GM12878 (cell line): ENCODE results near the gene TMEM38B. TPM values are rescaled to one million over a fixed set of nuclear protein-coding genes. Genes with fewer than 3 reads are reported as not detected.

Experiments
- ATAC-seq: fragments of 200-7000 bp; cut with Tn5 transposase; 3 replicates; pipeline ENCODE4 v1.9.1; 2020; ENCODE audit warnings: mild to moderate bottlenecking, moderate library complexity
- BruUV-seq: library from RNA; stranded (reverse); fragments of 400-500 nt; replicated peaks from 2 replicates; lab custom pipeline; 2021; lab: Mats Ljungman, UMichigan
- CTCF ChIA-PET: fragments of 300-600 bp; sonication (Branson Sonifier 250); formaldehyde crosslinking; extraction: SDS; loops from one replicate; lab custom pipeline; 2021; ENCODE audit warnings: inconsistent platforms; lab: Yijun Ruan, JAX
- POLR2A ChIA-PET: fragments of 350-600 bp; formaldehyde crosslinking; extraction: SDS; loops from one replicate; lab custom pipeline; 2021; ENCODE audit warnings: inconsistent platforms; lab: Charles Lee
- RAD21 ChIA-PET: fragments of 300-600 bp; sonication (Branson Sonifier 250); formaldehyde crosslinking; loops from one replicate; lab custom pipeline; 2023; ENCODE audit warnings: antibody characterized with exemption; ENCODE audit not compliant: unreplicated experiment; lab: Charles Lee
- SMC1A ChIA-PET: fragments of 300-600 bp; sonication (Branson Sonifier 250); formaldehyde crosslinking; loops from one replicate; lab custom pipeline; 2023; ENCODE audit not compliant: unreplicated experiment, uncharacterized antibody; lab: Charles Lee
- DNase-seq: peaks from one replicate; pipeline ENCODE4 v3.0.0-alpha.2; 2011; ENCODE audit warnings: low read depth, low spot score
- FAIRE-seq: peaks from 3 replicates; lab custom pipeline; 2011; peaks lifted over from hg19 to GRCh38; lab: Jason Lieb, UNC
- H2AFZ ChIP-seq: 2 replicates; pipeline ENCODE4 v1.6.0; 2011; ENCODE audit warnings: low read depth, low read length, control low read depth; ENCODE audit not compliant: control insufficient read depth
- H3K27ac ChIP-seq: 2 replicates; pipeline ENCODE4 v1.5.1; 2011; ENCODE audit warnings: control low read depth; ENCODE audit not compliant: control insufficient read depth, insufficient read depth
- H3K27me3 ChIP-seq, 2 experiments: replicated peaks in 1 of 2; 2 replicates each; pipeline versions ENCODE4 v1.6.0 to v1.6.1; 2011; ENCODE audit warnings: low read length in 1 of 2; ENCODE audit not compliant: control insufficient read depth in 2 of 2, insufficient read depth in 2 of 2
- H3K36me3 ChIP-seq, 2 experiments: 2 replicates each; pipeline ENCODE4 v1.5.1; 2011; ENCODE audit warnings: low read length in 1 of 2; ENCODE audit not compliant: control insufficient read depth in 2 of 2, insufficient read depth in 2 of 2
- H3K4me1 ChIP-seq: 2 replicates; pipeline ENCODE4 v1.6.1; 2011; ENCODE audit warnings: mild to moderate bottlenecking, low read length, moderate library complexity, mixed read lengths; ENCODE audit not compliant: control insufficient read depth, insufficient read depth
- H3K4me2 ChIP-seq: 2 replicates; pipeline ENCODE4 v1.6.0; 2011; ENCODE audit warnings: control low read depth; ENCODE audit not compliant: control insufficient read depth, insufficient read depth
- H3K4me3 ChIP-seq: fragments of 200-600 bp; sonication (generic); 2 replicates; pipeline ENCODE4 v1.5.1; 2016
- H3K79me2 ChIP-seq: 2 replicates; pipeline ENCODE4 v1.6.0; 2011; ENCODE audit warnings: low read length; ENCODE audit not compliant: control insufficient read depth, insufficient read depth
- H3K9ac ChIP-seq: 2 replicates; pipeline ENCODE4 v1.8.0; 2011; ENCODE audit warnings: low read length, control low read depth, mixed read lengths; ENCODE audit not compliant: control insufficient read depth, insufficient read depth
- H3K9me3 ChIP-seq: replicated peaks from 3 replicates; pipeline ENCODE4 v1.5.1; 2011; ENCODE audit warnings: mild to moderate bottlenecking, low read length; ENCODE audit not compliant: control insufficient read depth, insufficient read depth
- H4K20me1 ChIP-seq: 2 replicates; pipeline ENCODE4 v1.6.0; 2011; ENCODE audit not compliant: control insufficient read depth, insufficient read depth
- CHD1 ChIP-seq: IDR thresholded peaks from 2 replicates; pipeline ENCODE4 v1.6.1; 2012; ENCODE audit warnings: low read depth, low read length, improper control_type of control experiment
- IKZF2 ChIP-seq, 2 experiments: fragments of 450-650 bp; IDR thresholded peaks; 2 replicates each; pipeline ENCODE4 v1.6.1; 2017; ENCODE audit warnings: mild to moderate bottlenecking in 2 of 2, moderate library complexity in 2 of 2
- LARP7 ChIP-seq: fragments of 450-650 bp; IDR thresholded peaks from 2 replicates; pipeline ENCODE4 v1.6.1; 2017; ENCODE audit warnings: mild to moderate bottlenecking
- MAX ChIP-seq: IDR thresholded peaks from 2 replicates; pipeline ENCODE4 v1.6.1; 2012; ENCODE audit warnings: low read depth, low read length, improper control_type of control experiment
- MTA3 ChIP-seq: IDR thresholded peaks from 2 replicates; pipeline ENCODE4 v1.6.1; 2012; ENCODE audit warnings: low read length, inconsistent platforms, borderline replicate concordance
- NR2C1 ChIP-seq: fragments of 450-650 bp; IDR thresholded peaks from 2 replicates; pipeline ENCODE4 v1.6.1; 2017; ENCODE audit warnings: antibody characterized with exemption, mild to moderate bottlenecking, moderate library complexity
- NRF1 ChIP-seq: conservative IDR thresholded peaks from 2 replicates; pipeline ENCODE4 v1.6.1; 2011; ENCODE audit warnings: mild to moderate bottlenecking, low read depth, low read length, improper control_type of control experiment
- PML ChIP-seq: IDR thresholded peaks from 2 replicates; pipeline ENCODE4 v1.6.1; 2012; ENCODE audit warnings: low read length, inconsistent platforms
- POU2F2 ChIP-seq: IDR thresholded peaks from 3 replicates; pipeline ENCODE4 v1.6.1; 2011; ENCODE audit warnings: low read depth, mild to moderate bottlenecking, low read length, borderline replicate concordance
- SMC3 ChIP-seq: IDR thresholded peaks from 2 replicates; pipeline ENCODE4 v1.6.1; 2011; ENCODE audit warnings: low read length, improper control_type of control experiment, borderline replicate concordance
- SP1 ChIP-seq: IDR thresholded peaks from one replicate; pipeline ENCODE4 v1.6.1; 2011; ENCODE audit warnings: low read depth, low read length
- USF2 ChIP-seq: IDR thresholded peaks from 2 replicates; pipeline ENCODE4 v1.6.1; 2011; ENCODE audit warnings: low read depth, low read length, improper control_type of control experiment, borderline replicate concordance
- WGBS: methylation state at CpG from one replicate; pipeline ENCODE4 v1.1.6; 2016; ENCODE audit warnings: low lambda C conversion rate; ENCODE audit not compliant: insufficient replicate concordance, insufficient coverage; ENCODE audit errors: missing lambda C conversion rate; 5-methylcytosine and 5-hydroxymethylcytosine counted together
- in situ Hi-C: fragments of 300-500 bp; cut with MboI; formaldehyde crosslinking; loops from 9 replicates; pipeline ENCODE4 v1.14.3; 2018; ENCODE audit warnings: mixed read lengths
- intact Hi-C: fragments of 100-400 bp; cut with micrococcal nuclease; formaldehyde crosslinking; loops from one replicate; pipeline ENCODE4 v1.14.2; 2022; ENCODE audit not compliant: unreplicated experiment
- polyA plus RNA-seq, 11 experiments: library from polyadenylated mRNA; depleted of rRNA in 4 of 11; unstranded in 6 of 11; stranded (reverse) in 5 of 11; fragments of >200 nt; fragmentation: Nextera tagmentation in 4 of 11; fragmentation: Illumina TruSeq in 1 of 11; extraction: Ambion mirVana in 4 of 11; extraction: Trizol in 1 of 11; gene quantifications; 1 replicate in 1 of 11; 2 replicates in 10 of 11; pipeline versions ENCODE4 v1.2.1 to v1.2.3, GENCODE V29; 2011 to 2016; ENCODE audit warnings: inconsistent platforms in 2 of 11, missing spikeins in 2 of 11, low read depth in 1 of 11
- total RNA-seq, 4 experiments: library from RNA; depleted of rRNA in 3 of 4; stranded (reverse); fragments of >200 nt in 3 of 4; fragmentation: Illumina TruSeq in 1 of 4; extraction: Trizol in 1 of 4; gene quantifications; 2 replicates each; pipeline versions ENCODE4 v1.2.1 to v1.2.3, GENCODE V29; 2013 to 2021
- TF ChIP-seq, protein P1 (sequence below): fragments of 450-650 bp; formaldehyde crosslinking; IDR thresholded peaks from 2 replicates; pipeline ENCODE4 v1.4.0; 2020; ENCODE audit warnings: mild to moderate bottlenecking, moderate library complexity
- TF ChIP-seq, protein P2 (sequence below): IDR thresholded peaks from 2 replicates; pipeline ENCODE4 v1.6.1; 2012; ENCODE audit warnings: low read length, inconsistent platforms
- TF ChIP-seq, protein P3 (sequence below): fragments of 450-650 bp; IDR thresholded peaks from 2 replicates; pipeline ENCODE4 v1.6.1; 2017; ENCODE audit warnings: antibody characterized with exemption, mild to moderate bottlenecking, moderate library complexity
- TF ChIP-seq, protein P4 (sequence below): IDR thresholded peaks from 2 replicates; pipeline ENCODE4 v1.6.1; 2012; ENCODE audit warnings: low read depth, low read length, improper control_type of control experiment

Gene TMEM38B
- total and polyA plus RNA-seq, 10 of the 15 experiments (the other 5 are each of a cell fraction or from before 2014, with no cell fraction given) = 8.4 to 22.5 (median 12.7) TPM

DNA sequence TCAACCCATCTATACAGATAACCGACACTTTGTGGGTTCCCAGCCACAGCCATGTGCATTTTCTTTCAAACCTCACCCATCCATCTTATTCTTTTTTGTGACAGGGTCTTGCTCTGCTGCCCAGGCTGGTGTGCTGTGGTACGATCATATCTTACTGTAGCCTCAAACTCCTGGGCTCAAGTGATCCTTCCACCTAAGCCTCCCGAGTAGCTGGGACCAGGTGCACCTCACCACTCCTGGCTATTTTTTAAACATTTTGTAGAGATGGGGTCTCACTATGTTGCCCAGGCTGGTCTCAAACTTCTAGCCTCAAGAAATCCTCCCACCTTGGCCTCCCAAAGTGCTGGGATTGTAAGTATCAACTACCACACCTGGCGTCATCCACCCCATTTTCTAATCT lies 7.4 kb upstream of the TMEM38B start:
- H4K20me1 ChIP-seq = no peaks in the 10 kb centered on the region
- H3K9me3 ChIP-seq = no peaks in the 10 kb centered on the region
- H3K79me2 ChIP-seq = no peaks in the 10 kb centered on the region
- no peak overlapping the region for H3K9ac ChIP-seq
- H3K36me3 ChIP-seq = no peaks in the 10 kb centered on the region
- in situ Hi-C loops (no loop called here), intact Hi-C loops (no loop called here)
- no TSS peak for BruUV-seq
- RAD21 ChIA-PET = no interaction called here
- FAIRE-seq (no peak), ATAC-seq (no peak), DNase-seq (no peak)
- no peak overlapping the region for H3K4me2 ChIP-seq
- H3K4me3 ChIP-seq = no peak overlapping the region
- no peak overlapping the region for H2AFZ ChIP-seq
- H3K27ac ChIP-seq = no peak overlapping the region
- no peaks in the 10 kb centered on the region for H3K4me1 ChIP-seq
- 63% methylated on average over 4 of the region's 4 CpGs for WGBS
- no peaks in the 10 kb centered on the region for H3K27me3 ChIP-seq
- SMC1A ChIA-PET = no interaction called here
- POLR2A ChIA-PET = no interaction called here
- CTCF ChIA-PET = no interaction called here
- TF ChIP-seq LARP7 (no peak), PML (no peak), SP1 (no peak), NRF1 (no peak), NR2C1 (no peak), MAX (no peak), SMC3 (no peak), IKZF2 (IDR thresholded peaks at IDR 0.05) (no peak), CHD1 (no peak), USF2 (no peak), MTA3 (no peak), POU2F2 (no peak)
- TF ChIP-seq, protein P1, sequence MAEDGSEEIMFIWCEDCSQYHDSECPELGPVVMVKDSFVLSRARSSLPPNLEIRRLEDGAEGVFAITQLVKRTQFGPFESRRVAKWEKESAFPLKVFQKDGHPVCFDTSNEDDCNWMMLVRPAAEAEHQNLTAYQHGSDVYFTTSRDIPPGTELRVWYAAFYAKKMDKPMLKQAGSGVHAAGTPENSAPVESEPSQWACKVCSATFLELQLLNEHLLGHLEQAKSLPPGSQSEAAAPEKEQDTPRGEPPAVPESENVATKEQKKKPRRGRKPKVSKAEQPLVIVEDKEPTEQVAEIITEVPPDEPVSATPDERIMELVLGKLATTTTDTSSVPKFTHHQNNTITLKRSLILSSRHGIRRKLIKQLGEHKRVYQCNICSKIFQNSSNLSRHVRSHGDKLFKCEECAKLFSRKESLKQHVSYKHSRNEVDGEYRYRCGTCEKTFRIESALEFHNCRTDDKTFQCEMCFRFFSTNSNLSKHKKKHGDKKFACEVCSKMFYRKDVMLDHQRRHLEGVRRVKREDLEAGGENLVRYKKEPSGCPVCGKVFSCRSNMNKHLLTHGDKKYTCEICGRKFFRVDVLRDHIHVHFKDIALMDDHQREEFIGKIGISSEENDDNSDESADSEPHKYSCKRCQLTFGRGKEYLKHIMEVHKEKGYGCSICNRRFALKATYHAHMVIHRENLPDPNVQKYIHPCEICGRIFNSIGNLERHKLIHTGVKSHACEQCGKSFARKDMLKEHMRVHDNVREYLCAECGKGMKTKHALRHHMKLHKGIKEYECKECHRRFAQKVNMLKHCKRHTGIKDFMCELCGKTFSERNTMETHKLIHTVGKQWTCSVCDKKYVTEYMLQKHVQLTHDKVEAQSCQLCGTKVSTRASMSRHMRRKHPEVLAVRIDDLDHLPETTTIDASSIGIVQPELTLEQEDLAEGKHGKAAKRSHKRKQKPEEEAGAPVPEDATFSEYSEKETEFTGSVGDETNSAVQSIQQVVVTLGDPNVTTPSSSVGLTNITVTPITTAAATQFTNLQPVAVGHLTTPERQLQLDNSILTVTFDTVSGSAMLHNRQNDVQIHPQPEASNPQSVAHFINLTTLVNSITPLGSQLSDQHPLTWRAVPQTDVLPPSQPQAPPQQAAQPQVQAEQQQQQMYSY = no peak
- TF ChIP-seq, protein P2, sequence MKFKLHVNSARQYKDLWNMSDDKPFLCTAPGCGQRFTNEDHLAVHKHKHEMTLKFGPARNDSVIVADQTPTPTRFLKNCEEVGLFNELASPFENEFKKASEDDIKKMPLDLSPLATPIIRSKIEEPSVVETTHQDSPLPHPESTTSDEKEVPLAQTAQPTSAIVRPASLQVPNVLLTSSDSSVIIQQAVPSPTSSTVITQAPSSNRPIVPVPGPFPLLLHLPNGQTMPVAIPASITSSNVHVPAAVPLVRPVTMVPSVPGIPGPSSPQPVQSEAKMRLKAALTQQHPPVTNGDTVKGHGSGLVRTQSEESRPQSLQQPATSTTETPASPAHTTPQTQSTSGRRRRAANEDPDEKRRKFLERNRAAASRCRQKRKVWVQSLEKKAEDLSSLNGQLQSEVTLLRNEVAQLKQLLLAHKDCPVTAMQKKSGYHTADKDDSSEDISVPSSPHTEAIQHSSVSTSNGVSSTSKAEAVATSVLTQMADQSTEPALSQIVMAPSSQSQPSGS = no peak
- TF ChIP-seq, protein P3, sequence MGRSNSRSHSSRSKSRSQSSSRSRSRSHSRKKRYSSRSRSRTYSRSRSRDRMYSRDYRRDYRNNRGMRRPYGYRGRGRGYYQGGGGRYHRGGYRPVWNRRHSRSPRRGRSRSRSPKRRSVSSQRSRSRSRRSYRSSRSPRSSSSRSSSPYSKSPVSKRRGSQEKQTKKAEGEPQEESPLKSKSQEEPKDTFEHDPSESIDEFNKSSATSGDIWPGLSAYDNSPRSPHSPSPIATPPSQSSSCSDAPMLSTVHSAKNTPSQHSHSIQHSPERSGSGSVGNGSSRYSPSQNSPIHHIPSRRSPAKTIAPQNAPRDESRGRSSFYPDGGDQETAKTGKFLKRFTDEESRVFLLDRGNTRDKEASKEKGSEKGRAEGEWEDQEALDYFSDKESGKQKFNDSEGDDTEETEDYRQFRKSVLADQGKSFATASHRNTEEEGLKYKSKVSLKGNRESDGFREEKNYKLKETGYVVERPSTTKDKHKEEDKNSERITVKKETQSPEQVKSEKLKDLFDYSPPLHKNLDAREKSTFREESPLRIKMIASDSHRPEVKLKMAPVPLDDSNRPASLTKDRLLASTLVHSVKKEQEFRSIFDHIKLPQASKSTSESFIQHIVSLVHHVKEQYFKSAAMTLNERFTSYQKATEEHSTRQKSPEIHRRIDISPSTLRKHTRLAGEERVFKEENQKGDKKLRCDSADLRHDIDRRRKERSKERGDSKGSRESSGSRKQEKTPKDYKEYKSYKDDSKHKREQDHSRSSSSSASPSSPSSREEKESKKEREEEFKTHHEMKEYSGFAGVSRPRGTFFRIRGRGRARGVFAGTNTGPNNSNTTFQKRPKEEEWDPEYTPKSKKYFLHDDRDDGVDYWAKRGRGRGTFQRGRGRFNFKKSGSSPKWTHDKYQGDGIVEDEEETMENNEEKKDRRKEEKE = no peak
- TF ChIP-seq, protein P4, sequence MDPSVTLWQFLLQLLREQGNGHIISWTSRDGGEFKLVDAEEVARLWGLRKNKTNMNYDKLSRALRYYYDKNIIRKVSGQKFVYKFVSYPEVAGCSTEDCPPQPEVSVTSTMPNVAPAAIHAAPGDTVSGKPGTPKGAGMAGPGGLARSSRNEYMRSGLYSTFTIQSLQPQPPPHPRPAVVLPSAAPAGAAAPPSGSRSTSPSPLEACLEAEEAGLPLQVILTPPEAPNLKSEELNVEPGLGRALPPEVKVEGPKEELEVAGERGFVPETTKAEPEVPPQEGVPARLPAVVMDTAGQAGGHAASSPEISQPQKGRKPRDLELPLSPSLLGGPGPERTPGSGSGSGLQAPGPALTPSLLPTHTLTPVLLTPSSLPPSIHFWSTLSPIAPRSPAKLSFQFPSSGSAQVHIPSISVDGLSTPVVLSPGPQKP = no peak
